ENCODE measurements around the gene PLCH2.

The PLCH2 gene

GRCh38 chr1:2539312-2539907 is 63.3 kb downstream of the PLCH2 start:
- Histone ChIP-seq H3K9me3 (ENCODE audit: insufficient read depth, low read length) (no peaks in the 10 kb centered on the region), H2AFZ (ENCODE audit: low read depth, low read length, severe bottlenecking) (no peak overlapping the region), H3F3A (ENCODE audit: insufficient read depth) (no peaks in the 10 kb centered on the region), H3K36me3 (ENCODE audit: low read length) (no peaks in the 10 kb centered on the region), H3K4me3 (ENCODE audit: insufficient read depth, low read length, poor library complexity, severe bottlenecking) (no peak overlapping the region), H3K9me2 (replicated peaks; ENCODE audit: insufficient read depth, low read length) (no peaks in the 10 kb centered on the region), H3K79me2 (ENCODE audit: insufficient read depth, low read length) (no peaks in the 10 kb centered on the region), H4K20me1 (ENCODE audit: low read depth, low read length) (no peaks in the 10 kb centered on the region), H3K4me2 (ENCODE audit: low read depth, low read length, poor library complexity, severe bottlenecking) (no peak overlapping the region), H3K9ac (ENCODE audit: low read length) (no peak overlapping the region), H3K27me3 (ENCODE audit: low read length) (no peaks in the 10 kb centered on the region), H3K27ac (ENCODE audit: low read depth, low read length) (no peak overlapping the region)
- no peak for TF ChIP-seq CTCF (IDR thresholded peaks at IDR 0.05; ENCODE audit: insufficient read depth, low read length, poor library complexity, severe bottlenecking)
- TF ChIP-seq EZH2phosphoT487 (conservative IDR thresholded peaks at IDR 0.05; ENCODE audit: low read length) = no peak

GRCh38 chr1:2540816-2541492 is 64.9 kb downstream of the PLCH2 start:
- Histone ChIP-seq H3K27me3 (ENCODE audit: low read length) (no peaks in the 10 kb centered on the region), H3K36me3 (ENCODE audit: low read length) (no peaks in the 10 kb centered on the region), H3K27ac (ENCODE audit: low read depth, low read length) (no peak overlapping the region), H3K9me2 (replicated peaks; ENCODE audit: insufficient read depth, low read length) (no peaks in the 10 kb centered on the region), H2AFZ (ENCODE audit: low read depth, low read length, severe bottlenecking) (no peak overlapping the region), H3K9me3 (ENCODE audit: insufficient read depth, low read length) (no peaks in the 10 kb centered on the region), H3K79me2 (ENCODE audit: insufficient read depth, low read length) (no peaks in the 10 kb centered on the region), H3K4me3 (ENCODE audit: insufficient read depth, low read length, poor library complexity, severe bottlenecking) (no peak overlapping the region), H3K4me2 (ENCODE audit: low read depth, low read length, poor library complexity, severe bottlenecking) (no peak overlapping the region), H4K20me1 (ENCODE audit: low read depth, low read length) (no peaks in the 10 kb centered on the region), H3F3A (ENCODE audit: insufficient read depth) (no peaks in the 10 kb centered on the region), H3K9ac (ENCODE audit: low read length) (no peak overlapping the region)
- TF ChIP-seq CTCF (IDR thresholded peaks at IDR 0.05; ENCODE audit: insufficient read depth, low read length, poor library complexity, severe bottlenecking) (no peak), EZH2phosphoT487 (conservative IDR thresholded peaks at IDR 0.05; ENCODE audit: low read length) (no peak)

GRCh38 chr1:2541619-2542245 is 65.6 kb downstream of the PLCH2 start:
- no peak overlapping the region for H2AFZ ChIP-seq (ENCODE audit: low read depth, low read length, severe bottlenecking)

More at GRCh38 chr1:2541619-2542245, 65.6 kb downstream of the PLCH2 start:
- H3K4me3 ChIP-seq (ENCODE audit: insufficient read depth, low read length, poor library complexity, severe bottlenecking) = no peak overlapping the region
- H3K79me2 ChIP-seq (ENCODE audit: insufficient read depth, low read length) = no peaks in the 10 kb centered on the region
- no peak overlapping the region for H3K9ac ChIP-seq (ENCODE audit: low read length)
- H3K9me2 ChIP-seq (replicated peaks; ENCODE audit: insufficient read depth, low read length) = no peaks in the 10 kb centered on the region
- no peaks in the 10 kb centered on the region for H3K9me3 ChIP-seq (ENCODE audit: insufficient read depth, low read length)
- TF ChIP-seq EZH2phosphoT487 (conservative IDR thresholded peaks at IDR 0.05; ENCODE audit: low read length) (no peak), CTCF (IDR thresholded peaks at IDR 0.05; ENCODE audit: insufficient read depth, low read length, poor library complexity, severe bottlenecking) (no peak)
- H3K4me2 ChIP-seq (ENCODE audit: low read depth, low read length, poor library complexity, severe bottlenecking) = no peak overlapping the region
- no peaks in the 10 kb centered on the region for H3K36me3 ChIP-seq (ENCODE audit: low read length)
- no peaks in the 10 kb centered on the region for H4K20me1 ChIP-seq (ENCODE audit: low read depth, low read length)
- H3F3A ChIP-seq (ENCODE audit: insufficient read depth) = no peaks in the 10 kb centered on the region
- H3K27ac ChIP-seq (ENCODE audit: low read depth, low read length) = no peak overlapping the region
- no peaks in the 10 kb centered on the region for H3K27me3 ChIP-seq (ENCODE audit: low read length)
